ENCODE measurements around the gene FGF7.

Gene FGF7

GRCh38 chr15:49430046-49430445 lies 7.0 kb downstream of the FGF7 start (continued):
- no peak for TF ChIP-seq CSRNP3 (CRISPR knock-in tag; IDR thresholded peaks at IDR 0.05)
- TF ChIP-seq SNAI2 (CRISPR knock-in tag; IDR thresholded peaks at IDR 0.05): no peak
- no peak for TF ChIP-seq PATZ1 (CRISPR knock-in tag; IDR thresholded peaks at IDR 0.05; ENCODE audit: borderline replicate concordance)
- no peak for TF ChIP-seq ZNF8 (CRISPR knock-in tag; IDR thresholded peaks at IDR 0.05)

- ATAC-seq: no peak
- no peak for TF ChIP-seq ARNTL (CRISPR knock-in tag; IDR thresholded peaks at IDR 0.05; ENCODE audit: borderline replicate concordance, low read depth)
- TF ChIP-seq OSR1 (CRISPR knock-in tag; IDR thresholded peaks at IDR 0.05): no peak
- peak; percentile 41 for TF ChIP-seq ISL1 (CRISPR knock-in tag; IDR thresholded peaks at IDR 0.05)
These were observed 12.1 kb downstream of the FGF7 start for GRCh38 chr15:49435174-49435573.

- no peak for TF ChIP-seq ZNF70 (CRISPR knock-in tag; IDR thresholded peaks at IDR 0.05)
- TF ChIP-seq GLIS3 (CRISPR knock-in tag; IDR thresholded peaks at IDR 0.05): no peak
- no peak for TF ChIP-seq PATZ1 (CRISPR knock-in tag; IDR thresholded peaks at IDR 0.05; ENCODE audit: borderline replicate concordance)
- TF ChIP-seq ZNF565 (CRISPR knock-in tag; conservative IDR thresholded peaks at IDR 0.05; ENCODE audit: low read depth): no peak
- no peak for TF ChIP-seq CREB5 (CRISPR knock-in tag; IDR thresholded peaks at IDR 0.05; ENCODE audit: low read depth)
- no peak for TF ChIP-seq PPARA (CRISPR knock-in tag; IDR thresholded peaks at IDR 0.05; ENCODE audit: borderline replicate concordance)
- no peak for TF ChIP-seq BACH2 (CRISPR knock-in tag; IDR thresholded peaks at IDR 0.05; ENCODE audit: borderline replicate concordance)
- no peak for TF ChIP-seq OSR1 (CRISPR knock-in tag; IDR thresholded peaks at IDR 0.05)
- no peak for TF ChIP-seq TSHZ2 (CRISPR knock-in tag; IDR thresholded peaks at IDR 0.05)
- TF ChIP-seq CSDC2 (CRISPR knock-in tag; IDR thresholded peaks at IDR 0.05): no peak
- no peak for TF ChIP-seq TOX (CRISPR knock-in tag; IDR thresholded peaks at IDR 0.05; ENCODE audit: borderline replicate concordance)
- no peak for TF ChIP-seq ZFP3 (CRISPR knock-in tag; IDR thresholded peaks at IDR 0.05)
- TF ChIP-seq POU6F1 (CRISPR knock-in tag; IDR thresholded peaks at IDR 0.05; ENCODE audit: borderline replicate concordance, low read depth): no peak
- no peak for TF ChIP-seq CSRNP3 (CRISPR knock-in tag; IDR thresholded peaks at IDR 0.05)
- TF ChIP-seq TCF4 (CRISPR knock-in tag; IDR thresholded peaks at IDR 0.05; ENCODE audit: borderline replicate concordance): no peak
- no peak for TF ChIP-seq ARNTL (CRISPR knock-in tag; IDR thresholded peaks at IDR 0.05; ENCODE audit: borderline replicate concordance, low read depth)
- TF ChIP-seq SNAI2 (CRISPR knock-in tag; IDR thresholded peaks at IDR 0.05): no peak
- no peak for TF ChIP-seq ISL1 (CRISPR knock-in tag; IDR thresholded peaks at IDR 0.05)
- TF ChIP-seq ESRRG (CRISPR knock-in tag; IDR thresholded peaks at IDR 0.05): no peak
- no peak for ATAC-seq
These were observed 13.7 kb downstream of the FGF7 start for GRCh38 chr15:49436751-49437150.

Data from SK-N-SH treated with all-trans-retinoic acid at 6 μM for 48 hours (cell line).